ENCODE data around the gene RASEF.

GRCh38 chr9:82987370-82988189, 75.4 kb downstream of the RASEF start:
- TF ChIP-seq CTCF (IDR thresholded peaks at IDR 0.05; ENCODE audit: low read depth, low read length, poor library complexity, severe bottlenecking) (no peak), EZH2phosphoT487 (IDR thresholded peaks at IDR 0.05; ENCODE audit: borderline replicate concordance, low read length) (no peak)

Data from DOHH2 (cell line).